Smooth muscle cell (in vitro differentiated cells): Measurements from ENCODE around the gene NKAP. TPM values are rescaled to one million over a fixed set of nuclear protein-coding genes. Genes with fewer than 3 reads are reported as not detected.
"Not testable (repeated sequence)": the region's sequence is repeated elsewhere in the genome, so short reads cannot be mapped to it uniquely, and the experiment has no call there.

Experiments
- DNase-seq: peaks from one replicate; lab custom pipeline; 2025; ENCODE audit not compliant: unreplicated experiment; lab: John Stamatoyannopoulos, UW
- H2AFZ ChIP-seq: fragments of 200-600 bp; sonication (generic); 2 replicates; pipeline ENCODE4 v1.6.0; 2016; ENCODE audit warnings: antibody characterized with exemption, low read depth, mild to moderate bottlenecking
- H3F3A ChIP-seq: fragments of 200-600 bp; sonication (generic); 2 replicates; pipeline ENCODE4 v1.6.0; 2017; ENCODE audit warnings: antibody characterized with exemption, low read depth
- H3K27ac ChIP-seq: fragments of 200-600 bp; sonication (generic); 2 replicates; pipeline ENCODE4 v1.5.1; 2016; ENCODE audit warnings: low read depth, mild to moderate bottlenecking
- H3K27me3 ChIP-seq: fragments of 200-600 bp; sonication (generic); 2 replicates; pipeline ENCODE4 v1.6.1; 2016; ENCODE audit warnings: low read depth, mild to moderate bottlenecking
- H3K36me3 ChIP-seq: fragments of 200-600 bp; sonication (generic); 2 replicates; pipeline ENCODE4 v1.5.1; 2016; ENCODE audit warnings: low read depth
- H3K4me1 ChIP-seq: fragments of 200-600 bp; sonication (generic); 2 replicates; pipeline ENCODE4 v1.5.1; 2016; ENCODE audit warnings: low read depth
- H3K4me2 ChIP-seq: fragments of 200-600 bp; sonication (generic); 2 replicates; pipeline ENCODE4 v1.6.0; 2016; ENCODE audit warnings: mild to moderate bottlenecking
- H3K4me3 ChIP-seq: fragments of 200-600 bp; sonication (generic); 2 replicates; pipeline ENCODE4 v1.5.1; 2016; ENCODE audit warnings: mild to moderate bottlenecking
- H3K79me2 ChIP-seq: fragments of 200-600 bp; sonication (generic); 2 replicates; pipeline ENCODE4 v1.6.0; 2016; ENCODE audit warnings: low read depth, mild to moderate bottlenecking
- H3K9ac ChIP-seq: fragments of 200-600 bp; sonication (generic); 2 replicates; pipeline ENCODE4 v1.6.0; 2016; ENCODE audit warnings: low read depth
- H3K9me3 ChIP-seq: fragments of 200-600 bp; sonication (generic); replicated peaks from 2 replicates; pipeline ENCODE4 v1.5.1; 2016; ENCODE audit warnings: low read depth
- H4K20me1 ChIP-seq: fragments of 200-600 bp; sonication (generic); 2 replicates; pipeline ENCODE4 v1.6.0; 2016; ENCODE audit warnings: low read depth
- CTCF ChIP-seq: fragments of 200-600 bp; sonication (generic); IDR thresholded peaks from 2 replicates; pipeline ENCODE4 v1.5.1; 2017; ENCODE audit warnings: borderline replicate concordance, mild to moderate bottlenecking, antibody characterized with exemption; ENCODE audit not compliant: insufficient read depth, poor library complexity, severe bottlenecking
- WGBS: methylation state at CpG from one replicate; pipeline ENCODE4 v1.1.7; 2016; ENCODE audit warnings: low lambda C conversion rate; 5-methylcytosine and 5-hydroxymethylcytosine counted together
- polyA plus RNA-seq: library from polyadenylated mRNA; unstranded; fragments of >200 nt; fragmentation: Nextera tagmentation; extraction: Ambion mirVana; gene quantifications from 2 replicates; pipeline ENCODE4 v1.2.1, GENCODE V29; 2016
- total RNA-seq: library from RNA; depleted of rRNA; stranded (reverse); fragments of >200 nt; gene quantifications from 2 replicates; pipeline ENCODE4 v1.2.3, GENCODE V29; 2014

The NKAP gene
- total and polyA plus RNA-seq, 2 experiments from 2014 or later = 6.4 to 7.3 TPM

GRCh38 chrX:119942173-119942819, 1.3 kb downstream of the NKAP start:
- Histone ChIP-seq H3K36me3 (no peaks in the 10 kb centered on the region), H3K4me2 (peak overlapping the region; percentile 85), H3K79me2 (peaks cover 12% of the 10 kb centered on the region), H3K9ac (peak overlapping the region; percentile 91), H3K4me3 (peak overlapping the region; percentile 69), H3K4me1 (no peaks in the 10 kb centered on the region), H2AFZ (peak overlapping the region; percentile 99), H3K27ac (peak overlapping the region; percentile 95), H3F3A (no peaks in the 10 kb centered on the region), H4K20me1 (no peaks in the 10 kb centered on the region), H3K27me3 (no peaks in the 10 kb centered on the region), H3K9me3 (no peaks in the 10 kb centered on the region)
- DNase-seq = no peak
- no peak for TF ChIP-seq CTCF
- 67% methylated on average over 13 of the region's 13 CpGs for WGBS

GRCh38 chrX:119941336-119941735, 2.2 kb downstream of the NKAP start:
- H4K20me1 ChIP-seq = no peaks in the 10 kb centered on the region
- H3K27ac ChIP-seq = no peak overlapping the region
- H3K27me3 ChIP-seq = no peaks in the 10 kb centered on the region
- TF ChIP-seq CTCF = no peak
- H2AFZ ChIP-seq = no peak overlapping the region
- H3K4me3 ChIP-seq = no peak overlapping the region
- peaks cover 12% of the 10 kb centered on the region for H3K79me2 ChIP-seq
- no peak overlapping the region for H3K4me2 ChIP-seq
- no peak for DNase-seq
- no peaks in the 10 kb centered on the region for H3K36me3 ChIP-seq
- no peak overlapping the region for H3K9ac ChIP-seq
- no peaks in the 10 kb centered on the region for H3K4me1 ChIP-seq
- no peaks in the 10 kb centered on the region for H3F3A ChIP-seq
- H3K9me3 ChIP-seq = no peaks in the 10 kb centered on the region

- DNase-seq = no peak
- H3K4me3 ChIP-seq = no peak overlapping the region
- H3K4me1 ChIP-seq = no peaks in the 10 kb centered on the region
- WGBS = 88% methylated on average over 3 of the region's 3 CpGs
- no peaks in the 10 kb centered on the region for H3K79me2 ChIP-seq
- no peaks in the 10 kb centered on the region for H4K20me1 ChIP-seq
- H3K36me3 ChIP-seq = no peaks in the 10 kb centered on the region
- H3K27me3 ChIP-seq = no peaks in the 10 kb centered on the region
- no peak for TF ChIP-seq CTCF
- H3K9ac ChIP-seq = no peak overlapping the region
- H3K4me2 ChIP-seq = no peak overlapping the region
- no peaks in the 10 kb centered on the region for H3F3A ChIP-seq
- H3K27ac ChIP-seq = no peak overlapping the region
- no peak overlapping the region for H2AFZ ChIP-seq
- no peaks in the 10 kb centered on the region for H3K9me3 ChIP-seq
Measured at GRCh38 chrX:119935215-119935874, 8.2 kb downstream of the NKAP start.

GRCh38 chrX:119922391-119922790, 21.2 kb downstream of the NKAP start:
- not testable (repeated sequence) for DNase-seq, H3K9ac ChIP-seq, H3K79me2 ChIP-seq, H4K20me1 ChIP-seq, H3K4me2 ChIP-seq, H3K4me3 ChIP-seq, H3K27ac ChIP-seq, H3K9me3 ChIP-seq, H3K27me3 ChIP-seq, H3K36me3 ChIP-seq, H2AFZ ChIP-seq, H3F3A ChIP-seq, H3K4me1 ChIP-seq
- 92% methylated on average over 7 of the region's 7 CpGs for WGBS
